Osteoblast (primary cell): ENCODE measurements around the gene NCEH1. TPM values are rescaled to one million over a fixed set of nuclear protein-coding genes. Genes with fewer than 3 reads are reported as not detected.
A peak's percentile ranks its signal among the peaks of the same experiment; 100 is the strongest.

ENCODE experiments used
- DNase-seq: peaks from one replicate; pipeline ENCODE4 v3.0.0; 2011; ENCODE audit warnings: low spot score, mixed read lengths; ENCODE audit not compliant: insufficient read length; ENCODE audit errors: missing footprints
- H2AFZ ChIP-seq: 2 replicates; pipeline ENCODE4 v1.6.0; 2011; ENCODE audit warnings: mild to moderate bottlenecking, low read length
- H3K27ac ChIP-seq: 2 replicates; pipeline ENCODE4 v1.5.1; 2011; ENCODE audit warnings: mild to moderate bottlenecking, low read depth, low read length, moderate library complexity
- H3K27me3 ChIP-seq: 2 replicates; pipeline ENCODE4 v1.6.0; 2012; ENCODE audit warnings: mild to moderate bottlenecking, control low read depth, inconsistent platforms, low read length, moderate library complexity; ENCODE audit not compliant: insufficient read depth
- H3K36me3 ChIP-seq: 2 replicates; pipeline ENCODE4 v1.5.1; 2011; ENCODE audit warnings: mild to moderate bottlenecking, low read length, control low read depth, moderate library complexity; ENCODE audit not compliant: insufficient read depth
- H3K4me1 ChIP-seq: 2 replicates; pipeline ENCODE4 v1.5.1; 2011; ENCODE audit warnings: mild to moderate bottlenecking, low read length, control low read depth, moderate library complexity; ENCODE audit not compliant: insufficient read depth
- H3K4me2 ChIP-seq: 2 replicates; pipeline ENCODE4 v1.6.0; 2011; ENCODE audit warnings: mild to moderate bottlenecking, low read length; ENCODE audit not compliant: insufficient read depth
- H3K4me3 ChIP-seq: fragments of 200-600 bp; sonication (generic); 3 replicates; pipeline ENCODE4 v1.5.1; 2012; ENCODE audit warnings: mild to moderate bottlenecking, low read length, inconsistent platforms; ENCODE audit not compliant: insufficient read depth
- H3K79me2 ChIP-seq: 2 replicates; pipeline ENCODE4 v1.6.0; 2012; ENCODE audit warnings: mild to moderate bottlenecking, low read length, control low read depth, inconsistent platforms; ENCODE audit not compliant: insufficient read depth
- H3K9me3 ChIP-seq: 2 replicates; pipeline ENCODE4 v1.5.1; 2011; ENCODE audit warnings: low read depth, low read length, control low read depth
- H4K20me1 ChIP-seq: 2 replicates; pipeline ENCODE4 v1.6.0; 2012; ENCODE audit warnings: mild to moderate bottlenecking, low read length, control low read depth; ENCODE audit not compliant: insufficient read depth
- total RNA-seq: library from RNA; depleted of rRNA; stranded (reverse); fragments of >200 nt; gene quantifications from 2 replicates; pipeline ENCODE4 v1.2.3, GENCODE V29; 2012
- TF ChIP-seq, protein P1 (sequence below): IDR thresholded peaks from 2 replicates; pipeline ENCODE4 v1.5.1; 2011; ENCODE audit warnings: mild to moderate bottlenecking, low read depth, low read length, moderate library complexity; ENCODE audit errors: extremely low read depth

Gene NCEH1
- total RNA-seq, 1 donor, result 10.9 TPM

DNA sequence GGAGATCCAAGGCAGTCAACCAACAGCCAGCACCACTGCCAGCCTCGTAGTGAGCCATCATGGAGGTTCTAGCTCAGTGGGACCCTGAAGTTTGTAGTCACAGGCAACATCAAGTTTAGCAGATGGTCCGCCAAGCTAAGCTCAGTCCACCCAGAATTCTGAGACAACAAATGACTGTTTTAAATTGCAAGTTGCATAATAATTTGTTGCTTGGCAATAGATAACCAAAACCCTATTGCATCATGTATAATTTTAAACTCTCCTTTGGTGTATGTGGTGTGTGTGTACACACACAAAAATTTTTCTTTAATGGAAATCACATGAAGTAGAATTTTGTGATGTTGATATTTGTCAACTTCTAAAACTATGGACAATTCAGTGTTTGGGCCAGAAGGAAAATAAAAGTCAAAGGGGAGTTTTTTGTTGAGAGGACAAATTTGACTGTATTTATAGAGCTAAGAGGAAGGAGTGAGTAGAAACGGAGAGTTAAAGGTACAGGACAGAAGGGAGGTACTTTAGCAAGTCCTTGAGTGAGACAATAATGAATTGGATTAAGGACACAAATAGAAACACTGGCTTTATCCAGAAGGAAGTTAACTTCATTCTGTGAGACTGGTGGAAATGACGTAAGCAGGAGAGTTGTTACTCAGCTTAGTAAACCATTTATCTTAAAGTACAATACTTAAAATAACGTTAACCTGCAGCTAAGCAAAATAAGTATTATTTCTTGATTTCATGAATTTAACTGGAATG lies 83.6 kb downstream of the NCEH1 start:
- Histone ChIP-seq H3K4me3 (no peak overlapping the region), H3K27me3 (no peaks in the 10 kb centered on the region), H3K4me2 (no peak overlapping the region), H3K27ac (peak overlapping the region; percentile 86), H3K4me1 (peaks cover 38% of the 10 kb centered on the region), H3K36me3 (no peaks in the 10 kb centered on the region), H3K79me2 (no peaks in the 10 kb centered on the region), H2AFZ (no peak overlapping the region), H3K9me3 (no peaks in the 10 kb centered on the region), H4K20me1 (no peaks in the 10 kb centered on the region)
- no peak for DNase-seq
- TF ChIP-seq, protein P1, sequence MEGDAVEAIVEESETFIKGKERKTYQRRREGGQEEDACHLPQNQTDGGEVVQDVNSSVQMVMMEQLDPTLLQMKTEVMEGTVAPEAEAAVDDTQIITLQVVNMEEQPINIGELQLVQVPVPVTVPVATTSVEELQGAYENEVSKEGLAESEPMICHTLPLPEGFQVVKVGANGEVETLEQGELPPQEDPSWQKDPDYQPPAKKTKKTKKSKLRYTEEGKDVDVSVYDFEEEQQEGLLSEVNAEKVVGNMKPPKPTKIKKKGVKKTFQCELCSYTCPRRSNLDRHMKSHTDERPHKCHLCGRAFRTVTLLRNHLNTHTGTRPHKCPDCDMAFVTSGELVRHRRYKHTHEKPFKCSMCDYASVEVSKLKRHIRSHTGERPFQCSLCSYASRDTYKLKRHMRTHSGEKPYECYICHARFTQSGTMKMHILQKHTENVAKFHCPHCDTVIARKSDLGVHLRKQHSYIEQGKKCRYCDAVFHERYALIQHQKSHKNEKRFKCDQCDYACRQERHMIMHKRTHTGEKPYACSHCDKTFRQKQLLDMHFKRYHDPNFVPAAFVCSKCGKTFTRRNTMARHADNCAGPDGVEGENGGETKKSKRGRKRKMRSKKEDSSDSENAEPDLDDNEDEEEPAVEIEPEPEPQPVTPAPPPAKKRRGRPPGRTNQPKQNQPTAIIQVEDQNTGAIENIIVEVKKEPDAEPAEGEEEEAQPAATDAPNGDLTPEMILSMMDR, result no peak

DNA sequence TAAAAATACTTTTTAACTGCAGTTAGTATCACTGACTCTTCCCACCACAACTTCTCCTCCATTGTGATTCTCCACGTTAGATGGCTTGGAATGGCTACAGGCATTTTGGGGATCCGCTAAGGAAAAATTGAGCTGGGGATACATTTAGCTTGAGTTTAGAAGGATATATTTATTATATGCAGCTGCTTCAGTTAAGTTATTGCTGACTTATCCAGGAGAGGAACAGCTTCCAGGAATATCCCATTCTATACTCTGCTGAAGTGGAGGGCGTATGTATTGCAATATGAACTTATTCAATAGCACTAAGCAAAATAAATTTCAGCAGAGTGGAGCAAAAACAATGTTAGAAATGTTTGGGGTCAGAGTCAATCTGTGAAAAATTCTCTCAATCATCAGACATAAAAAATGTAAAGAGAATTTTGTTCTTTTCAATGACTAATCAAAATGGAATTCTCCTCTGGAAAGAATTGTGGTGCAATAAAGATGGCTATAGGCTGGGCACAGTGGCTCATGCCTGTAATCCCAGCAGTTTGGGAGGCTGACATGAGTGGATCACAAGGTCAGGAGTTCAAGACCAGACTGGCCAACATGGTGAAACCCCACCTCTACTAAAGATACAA lies 84.7 kb downstream of the NCEH1 start:
- H4K20me1 ChIP-seq, result no peaks in the 10 kb centered on the region
- H3K27me3 ChIP-seq, result no peaks in the 10 kb centered on the region
- no peaks in the 10 kb centered on the region for H3K79me2 ChIP-seq
- H2AFZ ChIP-seq, result no peak overlapping the region
- no peak overlapping the region for H3K4me2 ChIP-seq
- no peaks in the 10 kb centered on the region for H3K36me3 ChIP-seq
- H3K9me3 ChIP-seq, result no peaks in the 10 kb centered on the region
- H3K4me1 ChIP-seq, result peaks cover 38% of the 10 kb centered on the region
- no peak overlapping the region for H3K4me3 ChIP-seq
- peak; percentile 51 for DNase-seq
- peak overlapping the region; percentile 86 for H3K27ac ChIP-seq
- TF ChIP-seq, protein P1, result no peak

DNA sequence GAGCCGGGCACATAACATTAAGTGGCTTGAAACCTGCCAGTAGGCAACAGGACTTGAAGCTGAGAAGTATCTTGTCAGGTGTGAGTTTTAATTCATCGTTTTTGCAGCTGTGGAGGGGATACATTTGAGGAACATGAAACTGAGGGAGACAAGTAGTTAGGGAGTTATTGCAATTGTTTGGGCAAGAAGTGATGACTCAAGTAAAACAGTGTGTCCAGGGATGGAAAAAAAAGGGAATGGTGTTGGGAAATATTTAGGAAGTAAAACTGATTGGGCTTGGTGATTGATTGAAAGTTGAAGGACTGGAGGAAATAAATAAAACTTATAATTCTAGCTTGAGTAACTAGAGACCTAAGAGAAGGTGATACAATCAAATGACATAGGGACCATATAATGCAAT lies 85.5 kb downstream of the NCEH1 start:
- TF ChIP-seq, protein P1, result no peak
- Histone ChIP-seq H3K27me3 (no peaks in the 10 kb centered on the region), H2AFZ (no peak overlapping the region), H3K27ac (peak overlapping the region; percentile 86), H3K4me3 (no peak overlapping the region), H3K36me3 (no peaks in the 10 kb centered on the region), H3K4me1 (peaks cover 36% of the 10 kb centered on the region), H4K20me1 (no peaks in the 10 kb centered on the region), H3K9me3 (no peaks in the 10 kb centered on the region), H3K4me2 (no peak overlapping the region), H3K79me2 (no peaks in the 10 kb centered on the region)
- DNase-seq, result no peak

DNA sequence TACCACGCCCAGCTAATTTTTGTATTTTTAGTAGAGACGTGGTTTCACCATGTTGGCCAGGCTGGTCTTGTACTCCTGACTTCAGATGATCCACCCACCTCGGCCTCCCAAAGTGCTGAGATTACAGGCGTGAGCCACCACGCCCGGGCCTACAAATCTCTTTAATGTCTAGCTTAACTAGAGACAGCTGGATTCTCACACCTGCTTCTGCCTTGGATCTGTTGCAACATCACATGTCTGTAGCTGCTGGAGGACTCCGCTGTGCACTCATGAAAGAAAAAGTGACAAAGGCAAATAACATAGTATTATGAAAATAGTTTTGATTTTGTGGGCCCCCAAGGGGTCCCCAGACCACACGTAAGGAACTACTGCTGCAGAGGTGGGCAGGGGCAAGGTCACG lies 85.9 kb downstream of the NCEH1 start:
- no peaks in the 10 kb centered on the region for H3K9me3 ChIP-seq
- H3K27me3 ChIP-seq, result no peaks in the 10 kb centered on the region
- no peak overlapping the region for H3K4me3 ChIP-seq
- no peak overlapping the region for H2AFZ ChIP-seq
- no peaks in the 10 kb centered on the region for H3K36me3 ChIP-seq
- H3K4me2 ChIP-seq, result no peak overlapping the region
- H3K79me2 ChIP-seq, result no peaks in the 10 kb centered on the region
- TF ChIP-seq, protein P1, result no peak
- no peak for DNase-seq
- H3K27ac ChIP-seq, result peak overlapping the region; percentile 86
- H4K20me1 ChIP-seq, result no peaks in the 10 kb centered on the region
- H3K4me1 ChIP-seq, result peaks cover 32% of the 10 kb centered on the region
